CD4-positive, alpha-beta T cell treated with Interleukin-15 for 4 hours (primary cell): ENCODE results near the gene ZNF544.
A peak's percentile ranks its signal among the peaks of the same experiment; 100 is the strongest.
"Not testable (repeated sequence)": the region's sequence is repeated elsewhere in the genome, so short reads cannot be mapped to it uniquely, and the experiment has no call there.

Experiments
- DNase-seq: peaks from one replicate; pipeline ENCODE4 v3.0.0-alpha.2; 2020; ENCODE audit warnings: low spot score

Gene ZNF544

DNA sequence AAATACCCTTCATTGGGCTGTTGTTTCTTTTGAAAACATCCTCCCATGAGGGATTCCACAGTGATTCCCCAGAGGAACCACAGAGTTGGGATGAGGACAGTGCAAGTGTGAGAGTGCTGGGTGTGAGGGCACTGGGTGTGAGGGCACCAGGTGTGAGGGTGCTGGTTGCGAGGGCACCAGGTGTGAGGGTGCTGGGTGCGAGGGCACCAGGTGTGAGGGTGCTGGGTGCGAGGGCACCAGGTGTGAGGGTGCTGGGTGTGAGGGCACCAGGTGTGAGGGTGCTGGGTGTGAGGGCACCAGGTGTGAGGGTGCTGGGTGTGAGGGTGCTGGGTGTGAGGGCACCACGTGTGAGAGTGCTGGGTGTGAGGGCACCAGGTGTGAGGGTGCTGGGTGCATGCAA is 29.5 kb downstream of the ZNF544 start:
- DNase-seq: not testable (repeated sequence)

GRCh38 chr19:58261600-58261967 is 32.9 kb downstream of the ZNF544 start:
- no peak for DNase-seq

- no peak for DNase-seq
Measured at GRCh38 chr19:58261968-58262921, 33.5 kb downstream of the ZNF544 start.

DNA sequence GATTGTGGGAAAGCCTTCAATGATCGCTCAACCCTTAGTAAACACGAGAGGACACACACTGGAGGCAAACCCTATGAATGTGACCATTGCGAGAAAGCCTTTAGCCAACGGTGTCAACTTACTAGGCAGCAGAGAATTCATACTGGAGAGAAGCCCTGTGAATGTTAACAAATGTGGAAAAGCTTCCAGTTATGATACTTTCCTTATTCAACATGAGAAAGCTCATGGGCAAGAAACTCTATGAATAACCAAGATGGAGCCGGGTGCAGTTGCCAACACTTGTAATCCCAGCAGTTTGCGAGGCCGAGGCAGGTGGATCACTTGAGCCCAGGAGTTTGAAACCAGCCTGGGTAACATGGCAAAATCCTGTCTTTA is 34.2 kb downstream of the ZNF544 start:
- DNase-seq: no peak

- DNase-seq: no peak
Measured at GRCh38 chr19:58265100-58265499, 36.4 kb downstream of the ZNF544 start.

GRCh38 chr19:58268344-58268743 is 39.6 kb downstream of the ZNF544 start:
- DNase-seq: no peak

- no peak for DNase-seq
Measured at GRCh38 chr19:58274771-58275201, 46.1 kb downstream of the ZNF544 start.

DNA sequence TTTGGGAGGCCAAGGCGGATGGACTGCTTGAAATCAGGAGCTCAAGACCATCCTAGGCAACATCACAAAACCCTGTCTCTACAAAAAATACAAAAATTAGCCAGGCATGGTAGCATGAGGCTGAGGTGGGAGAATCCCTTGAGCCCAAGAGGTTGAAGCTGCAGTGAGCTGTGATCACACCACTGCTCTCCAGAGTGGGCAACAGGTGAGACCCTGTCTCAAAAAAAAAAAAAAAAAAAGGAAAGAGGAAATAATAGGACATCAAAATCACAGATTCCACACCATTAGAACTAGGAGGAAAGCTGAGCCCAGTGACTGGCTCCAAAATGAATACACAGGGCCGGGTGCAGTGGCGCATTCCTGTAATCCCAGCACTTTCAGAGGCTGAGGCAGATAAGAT is 46.9 kb downstream of the ZNF544 start:
- no peak for DNase-seq

GRCh38 chr19:58277197-58277596 is 48.5 kb downstream of the ZNF544 start:
- no peak for DNase-seq

DNA sequence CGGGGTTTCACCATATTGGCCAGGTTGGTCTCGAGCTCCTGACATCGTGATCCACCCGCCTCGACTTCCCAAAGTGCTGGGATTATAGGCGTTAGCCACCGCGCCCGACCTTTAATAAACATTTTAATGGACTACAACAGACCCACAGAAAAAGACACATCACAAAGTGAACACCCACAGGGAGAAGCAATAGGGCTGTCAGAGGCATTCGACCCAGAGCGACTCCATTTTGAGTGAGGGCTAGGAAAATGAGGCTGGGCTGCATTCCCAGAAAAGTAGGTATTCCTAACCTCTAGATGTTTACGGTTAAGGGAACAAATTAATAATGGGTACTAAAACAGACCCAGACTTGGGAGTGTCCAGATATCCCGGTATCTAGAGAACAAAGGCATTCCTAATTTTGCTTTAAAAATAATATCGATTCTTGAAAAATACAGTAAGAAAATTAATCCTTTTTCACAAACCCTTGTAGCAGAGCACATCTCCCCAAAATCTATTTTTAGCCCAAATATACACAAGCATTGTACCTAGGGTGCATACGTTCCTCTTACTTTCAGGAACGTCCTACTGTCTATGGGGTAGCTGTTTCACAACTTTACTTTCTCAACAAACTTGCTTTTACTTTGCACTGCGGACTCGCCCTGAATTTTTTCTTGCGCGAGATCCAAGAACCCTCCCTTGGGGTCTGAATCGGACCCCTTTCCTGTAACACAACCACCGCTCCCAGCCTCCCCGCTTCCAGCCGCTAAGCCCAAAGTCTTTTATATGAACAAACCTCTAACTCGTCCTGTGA is 49.2 kb downstream of the ZNF544 start:
- no peak for DNase-seq

DNA sequence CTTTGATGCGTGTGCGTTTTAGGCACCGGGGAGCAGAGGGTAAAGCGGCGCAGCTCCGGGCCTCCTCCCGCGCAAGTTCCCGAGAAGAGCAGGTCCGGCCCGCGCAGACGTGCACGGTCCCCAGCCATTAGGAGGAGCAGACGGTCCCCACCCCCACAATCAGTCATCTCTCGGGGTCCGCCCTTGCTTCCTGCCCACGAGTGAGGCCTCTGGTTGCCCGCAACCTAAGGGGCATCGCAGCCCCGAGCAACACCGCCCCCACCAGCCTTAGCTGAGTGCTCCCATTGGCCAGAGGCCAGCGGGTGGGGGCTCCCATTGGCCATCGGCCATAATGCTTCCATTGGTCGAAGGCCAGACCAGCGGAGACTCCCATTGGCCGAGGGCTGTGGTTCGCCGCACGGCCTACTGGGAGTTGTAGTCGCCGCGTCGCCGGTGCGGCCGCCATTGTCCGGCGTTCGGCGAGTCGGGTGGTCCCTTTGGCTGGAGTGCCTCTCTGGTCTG is 49.9 kb downstream of the ZNF544 start, which contains the start of gene ZNF8:
Gene ZNF8 (plus strand): TSS at position 415 of the 501 bp plus-strand sequence. CDS start 127 bp downstream, outside the sequence.
- peak; percentile 99 for DNase-seq

- peak; percentile 11 for DNase-seq
Measured at GRCh38 chr19:58279042-58279924, 50.6 kb downstream of the ZNF544 start.

- DNase-seq: no peak
Measured at GRCh38 chr19:58279925-58280316, 51.2 kb downstream of the ZNF544 start.

DNA sequence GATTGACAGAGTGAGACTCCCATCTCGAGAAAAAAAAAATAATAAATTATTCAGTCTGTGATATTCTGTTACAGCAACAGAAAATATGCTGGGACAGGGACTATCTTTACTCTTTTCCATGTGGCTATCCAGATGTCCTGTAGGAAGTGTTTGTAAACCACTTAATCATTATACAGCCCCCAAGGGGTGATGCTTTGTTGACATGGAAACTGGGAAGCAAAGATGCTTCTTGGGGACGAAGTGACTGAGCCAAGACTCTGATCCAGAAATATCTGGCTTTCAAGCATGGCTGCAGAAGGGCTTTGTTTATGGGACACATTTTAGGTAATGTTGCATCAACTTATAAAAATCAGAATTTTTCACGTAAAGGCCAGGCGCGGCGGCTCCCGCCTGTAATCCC is 55.5 kb downstream of the ZNF544 start:
- DNase-seq: no peak

DNA sequence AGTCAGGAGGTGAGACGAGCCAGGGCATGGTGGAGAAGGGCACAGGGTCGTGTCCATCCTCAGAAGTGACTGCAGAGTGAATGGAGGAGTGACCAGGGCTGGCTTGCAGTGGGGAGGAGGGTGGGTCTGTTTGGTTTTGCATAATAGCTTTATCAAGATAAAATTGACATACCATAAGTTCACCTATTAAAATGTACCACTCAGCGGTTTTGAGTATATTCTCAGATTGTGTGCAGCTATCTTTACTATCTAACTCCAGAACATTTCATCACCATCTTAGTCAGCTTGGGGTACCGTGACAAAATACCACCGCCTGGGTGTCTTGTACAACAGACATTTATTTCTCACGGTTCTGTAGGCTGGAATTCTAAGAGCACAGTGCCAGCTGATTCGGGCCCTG is 63.2 kb downstream of the ZNF544 start:
- DNase-seq: no peak

DNA sequence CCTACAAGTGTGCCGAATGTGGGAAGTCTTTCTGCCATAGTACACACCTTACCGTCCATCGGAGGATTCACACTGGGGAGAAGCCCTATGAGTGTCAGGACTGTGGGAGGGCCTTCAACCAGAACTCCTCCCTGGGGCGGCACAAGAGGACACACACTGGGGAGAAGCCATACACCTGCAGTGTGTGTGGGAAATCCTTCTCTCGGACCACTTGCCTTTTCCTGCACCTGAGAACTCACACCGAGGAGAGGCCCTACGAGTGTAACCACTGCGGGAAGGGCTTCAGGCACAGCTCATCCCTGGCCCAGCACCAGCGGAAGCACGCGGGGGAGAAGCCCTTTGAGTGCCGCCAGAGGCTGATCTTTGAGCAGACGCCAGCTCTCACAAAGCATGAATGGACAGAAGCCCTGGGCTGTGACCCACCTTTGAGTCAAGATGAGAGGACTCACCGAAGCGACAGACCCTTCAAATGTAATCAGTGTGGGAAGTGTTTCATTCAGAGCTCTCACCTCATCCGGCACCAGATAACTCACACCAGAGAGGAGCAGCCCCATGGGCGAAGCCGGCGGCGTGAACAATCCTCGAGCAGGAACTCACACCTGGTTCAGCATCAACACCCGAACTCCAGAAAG is 66.1 kb downstream of the ZNF544 start:
- DNase-seq: no peak

DNA sequence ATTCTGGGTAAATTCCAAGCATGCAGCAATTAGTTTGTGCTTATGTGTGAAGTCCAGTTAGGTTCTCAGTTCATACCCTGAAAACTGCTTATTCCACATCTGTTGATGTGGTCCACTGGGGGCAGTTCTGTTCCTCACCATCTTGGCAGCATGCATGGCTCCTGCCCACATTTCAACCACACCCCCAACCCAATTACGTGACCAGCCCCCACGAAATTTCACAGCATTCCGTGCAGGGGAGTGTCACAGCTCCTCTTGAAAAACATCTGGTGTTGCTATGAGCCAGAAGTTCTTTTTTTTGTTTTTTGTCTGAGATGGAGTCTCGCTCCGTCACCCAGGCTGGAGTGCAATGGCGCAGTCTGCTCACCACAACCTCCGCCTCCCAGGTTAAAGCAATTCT is 67.4 kb downstream of the ZNF544 start:
- no peak for DNase-seq

- DNase-seq: no peak
Measured at GRCh38 chr19:58300620-58301019, 71.9 kb downstream of the ZNF544 start.

GRCh38 chr19:58304255-58304654 is 75.5 kb downstream of the ZNF544 start:
- DNase-seq: no peak

- no peak for DNase-seq
Measured at GRCh38 chr19:58304748-58305064, 76.0 kb downstream of the ZNF544 start.
